ES-I3 (cell line): ENCODE results near the gene TAS2R60.
A peak's percentile ranks its signal among the peaks of the same experiment; 100 is the strongest.
"Not testable (repeated sequence)": the region's sequence is repeated elsewhere in the genome, so short reads cannot be mapped to it uniquely, and the experiment has no call there.

Source experiments
- H3K36me3 ChIP-seq: 2 replicates; pipeline ENCODE4 v1.6.1; 2013; ENCODE audit warnings: mild to moderate bottlenecking, low read length, control low read depth, moderate library complexity; ENCODE audit not compliant: insufficient read depth
- H3K4me1 ChIP-seq: 2 replicates; pipeline ENCODE4 v1.6.1; 2013; ENCODE audit warnings: mild to moderate bottlenecking, control low read depth, low read length; ENCODE audit not compliant: insufficient read depth
- H3K9ac ChIP-seq: 2 replicates; pipeline ENCODE4 v1.6.1; 2013; ENCODE audit warnings: low read depth, mild to moderate bottlenecking, low read length, moderate library complexity
- H3K9me3 ChIP-seq: 2 replicates; pipeline ENCODE4 v1.6.1; 2013; ENCODE audit warnings: mild to moderate bottlenecking, low read length, moderate library complexity; ENCODE audit not compliant: control insufficient read depth, insufficient read depth

Gene TAS2R60

DNA sequence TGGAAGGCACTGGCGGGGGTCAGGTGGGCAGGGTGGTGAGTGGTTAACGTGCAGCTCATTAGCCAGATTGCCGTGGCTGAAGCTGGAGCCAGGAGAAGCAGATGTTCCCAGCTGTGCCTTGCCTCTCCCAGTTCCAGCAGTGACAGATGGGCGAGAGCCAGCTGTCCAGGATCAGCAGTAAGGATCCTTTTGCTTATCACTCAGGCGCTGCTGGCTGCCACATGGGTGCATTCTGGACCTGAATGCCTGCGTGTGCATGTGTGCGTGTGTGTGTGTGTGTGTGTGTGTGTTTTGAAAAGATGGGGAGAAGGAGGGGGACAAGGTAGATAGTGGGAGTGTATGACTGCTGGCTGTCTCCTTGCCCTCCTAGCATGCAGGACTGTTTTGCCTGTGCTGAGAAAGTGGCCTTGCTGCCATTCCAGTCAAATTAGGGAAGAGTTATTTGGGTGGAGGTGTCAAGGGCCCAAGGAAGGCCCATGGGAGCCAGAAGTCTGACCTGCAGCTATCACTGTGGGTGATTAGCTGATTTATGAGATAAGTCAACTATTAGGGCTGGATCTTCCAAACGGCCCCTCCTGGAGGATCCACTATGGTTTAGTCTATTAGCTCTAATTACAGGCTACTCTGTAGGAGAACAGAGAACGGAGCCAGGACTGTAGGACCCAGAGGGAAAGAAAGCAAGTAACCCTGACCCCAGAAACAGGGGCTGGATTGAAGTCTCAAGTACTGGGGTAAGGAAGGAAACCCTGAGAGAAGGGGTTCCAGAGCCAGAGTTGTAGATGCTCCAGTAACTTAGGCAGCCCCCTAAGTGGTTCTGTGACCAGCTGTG lies 37.9 kb upstream of the TAS2R60 start:
- Histone ChIP-seq H3K9ac (peak overlapping the region; percentile 19; the same call in 1 of the 2 replicates), H3K4me1 (peaks cover 33% of the 10 kb centered on the region), H3K36me3 (peaks cover 5% of the 10 kb centered on the region; the same call in 1 of the 2 replicates), H3K9me3 (no peaks in the 10 kb centered on the region)

GRCh38 chr7:143406002-143406357 lies 37.3 kb upstream of the TAS2R60 start:
- Histone ChIP-seq H3K36me3 (peaks cover 5% of the 10 kb centered on the region; the same call in 1 of the 2 replicates), H3K9ac (peak overlapping the region; percentile 19; the same call in 1 of the 2 replicates), H3K4me1 (peaks cover 34% of the 10 kb centered on the region), H3K9me3 (no peaks in the 10 kb centered on the region)

DNA sequence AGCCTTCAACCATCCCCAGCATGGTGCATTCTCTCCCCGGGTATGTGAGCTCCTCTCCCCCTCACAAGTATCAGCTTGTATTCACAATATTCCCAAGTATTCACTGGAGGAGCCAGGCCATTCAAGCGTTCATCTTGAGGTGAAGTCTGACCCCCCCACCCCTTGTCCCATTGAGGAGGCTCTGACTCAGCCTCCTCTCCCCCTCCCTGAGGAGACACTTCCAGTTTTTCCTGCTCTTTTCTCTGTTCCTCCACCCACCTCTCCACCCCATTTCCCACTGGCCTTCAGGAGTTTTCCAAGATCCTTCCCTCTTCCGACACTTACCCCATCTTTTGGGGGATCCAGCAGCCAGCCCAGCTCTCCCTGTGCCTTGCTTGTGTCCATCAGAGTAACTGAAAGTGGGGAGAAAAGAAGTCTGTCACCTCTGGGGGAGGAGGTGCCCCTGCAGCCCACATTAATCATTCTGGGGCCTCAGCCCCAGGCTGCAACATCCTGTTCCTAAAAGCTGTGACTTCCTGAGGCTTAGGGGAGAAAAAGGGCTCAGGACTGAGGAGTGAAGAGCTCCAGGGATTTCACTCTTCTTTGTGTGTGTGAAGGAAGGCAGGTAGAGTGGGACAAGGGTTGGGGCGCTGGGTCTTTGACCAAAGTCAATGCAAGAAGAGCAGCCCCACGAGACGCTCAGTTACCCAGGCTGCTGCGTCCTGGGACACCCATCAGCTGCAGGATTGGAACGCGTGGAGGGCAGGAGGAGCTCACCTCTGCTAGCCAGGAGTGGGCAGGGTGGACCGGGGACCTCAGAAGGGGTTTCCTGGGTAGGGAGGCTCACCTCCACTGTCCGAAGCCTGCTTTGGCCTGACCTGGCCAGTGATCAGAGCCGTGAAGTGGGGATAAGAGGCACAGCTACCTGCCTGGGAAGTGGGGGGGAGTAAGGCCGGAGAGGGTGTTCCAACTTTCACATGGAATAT lies 35.7 kb upstream of the TAS2R60 start:
- H3K36me3 ChIP-seq: peaks cover 3% of the 10 kb centered on the region; the same call in 1 of the 2 replicates
- no peaks in the 10 kb centered on the region for H3K9me3 ChIP-seq
- H3K9ac ChIP-seq: peak overlapping the region; percentile 86
- peaks cover 49% of the 10 kb centered on the region for H3K4me1 ChIP-seq

- peaks cover 3% of the 10 kb centered on the region; the same call in 1 of the 2 replicates for H3K36me3 ChIP-seq
- peak overlapping the region; percentile 86 for H3K9ac ChIP-seq
- no peaks in the 10 kb centered on the region for H3K9me3 ChIP-seq
- H3K4me1 ChIP-seq: peaks cover 56% of the 10 kb centered on the region
Observed at GRCh38 chr7:143408252-143408685, 35.0 kb upstream of the TAS2R60 start.

- H3K36me3 ChIP-seq: peaks cover 3% of the 10 kb centered on the region; the same call in 1 of the 2 replicates
- no peaks in the 10 kb centered on the region for H3K9me3 ChIP-seq
- H3K4me1 ChIP-seq: peaks cover 56% of the 10 kb centered on the region
- H3K9ac ChIP-seq: peak within 1 kb of the TSS; percentile 86
Observed at GRCh38 chr7:143408686-143409561, 34.3 kb upstream of the TAS2R60 start, which contains the start of gene EPHA1. EPHA1 (minus strand) TSS chr7:143408856; CDS start chr7:143408805, 51 bp downstream.

DNA sequence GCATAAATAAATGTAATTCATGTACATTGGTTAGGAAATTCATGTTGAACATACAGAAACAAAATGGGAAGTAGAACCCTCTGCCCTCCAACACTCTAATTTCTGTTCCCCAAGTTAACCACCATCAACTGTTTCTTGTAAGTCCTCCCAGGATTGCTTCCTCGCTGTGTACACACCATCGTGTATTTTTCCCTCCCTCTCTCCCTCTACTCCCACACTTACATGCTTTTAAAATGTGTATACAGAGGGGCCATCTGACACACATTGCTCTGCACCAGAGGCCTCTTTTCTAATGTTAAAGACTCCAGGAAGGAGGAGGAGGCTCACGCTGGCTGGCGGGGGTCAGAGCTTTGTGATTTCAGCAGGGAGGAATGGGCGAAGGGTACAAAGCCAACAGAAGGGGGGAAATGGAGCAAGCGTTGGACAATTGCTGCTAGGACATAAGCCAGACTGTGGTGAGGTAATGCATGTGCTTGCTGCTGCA lies 32.7 kb upstream of the TAS2R60 start:
- Histone ChIP-seq H3K36me3 (peaks cover 3% of the 10 kb centered on the region; the same call in 1 of the 2 replicates), H3K9me3 (no peaks in the 10 kb centered on the region), H3K4me1 (peaks cover 53% of the 10 kb centered on the region), H3K9ac (no peak overlapping the region; the same call in 1 of the 2 replicates)

DNA sequence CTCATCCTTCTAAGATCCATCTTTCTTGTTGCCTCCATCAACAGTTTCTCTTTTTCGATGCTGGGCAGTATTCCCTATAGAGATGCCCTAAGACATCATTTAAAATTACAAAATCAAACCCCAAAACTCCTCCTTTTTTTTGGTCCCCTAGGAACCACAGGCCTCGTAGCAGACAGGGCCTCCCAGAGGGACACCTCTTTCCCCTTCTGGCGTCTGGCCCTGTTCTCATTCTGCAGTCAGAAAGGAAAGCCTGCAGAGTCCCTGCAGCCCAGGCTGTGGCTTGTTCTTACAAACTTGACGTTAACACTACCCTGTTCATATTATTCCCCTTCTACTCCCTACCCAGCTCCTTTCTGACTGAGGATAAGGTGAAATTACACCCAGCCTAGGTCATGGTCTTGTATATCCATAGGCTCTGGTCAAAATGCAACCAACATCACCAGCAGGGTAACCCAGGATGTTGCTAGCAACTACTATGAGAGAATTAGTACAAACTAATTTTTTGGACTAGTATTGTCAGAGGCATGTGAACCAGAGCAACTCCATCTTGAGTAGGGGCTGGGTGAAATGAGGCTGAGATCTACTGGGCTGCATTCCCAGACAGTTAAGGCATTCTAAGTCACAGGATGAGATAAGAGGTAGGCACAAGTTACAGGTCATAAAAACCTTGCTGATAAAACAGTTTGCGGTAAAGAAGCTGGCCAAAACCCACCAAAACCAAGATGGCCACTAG lies 31.1 kb upstream of the TAS2R60 start:
- Histone ChIP-seq H3K9me3 (no peaks in the 10 kb centered on the region), H3K4me1 (peaks cover 45% of the 10 kb centered on the region), H3K36me3 (no peaks in the 10 kb centered on the region), H3K9ac (no peak overlapping the region)

DNA sequence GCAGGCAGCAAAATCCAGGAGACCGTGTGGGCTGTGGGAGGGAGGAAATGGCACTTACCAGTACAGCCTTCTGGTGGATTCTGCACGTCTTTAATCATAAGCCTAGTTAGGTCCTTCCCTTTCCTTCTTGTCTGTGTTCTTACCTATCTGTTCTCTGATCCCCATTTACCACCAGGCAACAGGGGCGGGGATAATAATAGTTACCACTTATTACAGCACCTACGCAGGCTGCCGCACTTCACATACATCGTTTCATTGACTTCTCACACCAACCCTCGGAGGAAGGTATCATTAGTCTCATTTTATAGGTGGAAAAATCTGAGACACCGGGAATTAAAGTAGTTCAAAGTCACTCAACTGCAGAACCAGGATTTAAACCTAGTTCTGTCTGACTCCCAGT lies 30.1 kb upstream of the TAS2R60 start:
- Histone ChIP-seq H3K9me3 (no peaks in the 10 kb centered on the region), H3K9ac (no peak overlapping the region), H3K36me3 (no peaks in the 10 kb centered on the region), H3K4me1 (peaks cover 52% of the 10 kb centered on the region)

GRCh38 chr7:143415209-143415608 lies 28.0 kb upstream of the TAS2R60 start:
- H3K9ac ChIP-seq, H3K9me3 ChIP-seq, H3K36me3 ChIP-seq: not testable (repeated sequence)
- peaks cover 48% of the 10 kb centered on the region for H3K4me1 ChIP-seq

DNA sequence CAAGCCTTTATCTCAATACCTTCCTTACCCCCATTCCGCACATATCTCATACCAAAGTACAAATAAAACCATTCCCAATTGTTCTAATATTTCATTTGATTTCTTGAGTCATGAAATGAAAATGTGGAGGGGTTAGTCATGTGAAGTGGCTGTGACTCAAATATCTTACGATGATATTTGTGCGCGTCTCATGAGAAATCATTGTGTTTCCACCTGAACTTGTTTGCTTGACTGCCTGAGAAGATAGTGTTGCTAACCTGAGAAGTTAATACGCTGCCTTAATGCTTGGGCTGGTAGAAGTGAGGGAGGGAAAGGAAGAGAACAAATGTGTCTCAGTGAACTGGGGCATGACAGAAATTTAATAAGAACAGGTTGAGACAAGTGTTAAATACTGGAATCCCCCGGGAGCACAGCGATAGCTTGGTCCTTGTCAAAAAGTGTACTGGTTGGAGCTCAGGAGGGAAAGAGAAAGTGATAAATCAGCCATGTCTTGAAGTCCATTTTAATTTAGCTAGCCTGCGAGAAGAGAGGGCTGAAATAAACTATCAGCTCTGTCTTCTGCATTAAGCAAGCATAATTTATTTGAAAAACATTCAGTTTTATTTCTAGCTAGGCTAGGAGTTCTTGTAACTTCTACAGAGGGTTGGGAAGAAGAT lies 27.4 kb upstream of the TAS2R60 start:
- H3K4me1 ChIP-seq: peaks cover 45% of the 10 kb centered on the region

GRCh38 chr7:143416565-143417149 lies 26.6 kb upstream of the TAS2R60 start:
- no peaks in the 10 kb centered on the region for H3K9me3 ChIP-seq
- peaks cover 38% of the 10 kb centered on the region for H3K4me1 ChIP-seq
- no peaks in the 10 kb centered on the region; the same call in 1 of the 2 replicates for H3K36me3 ChIP-seq
- H3K9ac ChIP-seq: no peak overlapping the region

More for the DNA sequence above, 27.4 kb upstream of the TAS2R60 start:
- no peaks in the 10 kb centered on the region; the same call in 1 of the 2 replicates for H3K36me3 ChIP-seq
- H3K9ac ChIP-seq: no peak overlapping the region
- no peaks in the 10 kb centered on the region for H3K9me3 ChIP-seq

GRCh38 chr7:143417734-143418383 lies 25.4 kb upstream of the TAS2R60 start:
- Histone ChIP-seq H3K9me3 (no peaks in the 10 kb centered on the region), H3K36me3 (no peaks in the 10 kb centered on the region; the same call in 1 of the 2 replicates), H3K4me1 (peaks cover 28% of the 10 kb centered on the region), H3K9ac (no peak overlapping the region)
